HG03045 (cell line): ENCODE data around the gene MAST2.
"Not testable (repeated sequence)": the region's sequence is repeated elsewhere in the genome, so short reads cannot be mapped to it uniquely, and the experiment has no call there.

Source experiments
- ATAC-seq: cut with Tn5 transposase; IDR thresholded peaks from one replicate; pipeline ENCODE4 v1.9.1; 2021; ENCODE audit warnings: mild to moderate bottlenecking, moderate library complexity; ENCODE audit not compliant: unreplicated experiment

The MAST2 gene

DNA sequence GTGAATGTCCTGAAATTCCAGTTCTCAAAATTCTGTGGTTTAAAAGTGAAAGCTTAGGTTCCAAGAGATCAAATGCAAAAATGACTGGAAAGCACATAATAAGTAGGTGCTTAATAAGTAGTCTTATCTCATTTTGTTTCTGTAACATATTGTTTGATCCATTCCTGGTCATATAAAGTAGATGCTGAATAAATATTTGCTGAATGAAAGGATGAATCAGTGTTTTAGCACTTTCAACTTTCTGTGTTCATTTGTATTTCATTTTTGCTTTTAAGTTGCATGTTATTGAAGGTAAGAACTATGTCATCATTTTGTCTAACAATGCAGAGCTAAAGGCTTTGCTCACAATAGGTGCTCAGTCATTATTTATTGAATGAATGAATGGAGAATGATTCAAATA is 6.3 kb downstream of the MAST2 start:
- ATAC-seq = no peak

GRCh38 chr1:45814776-45815175 is 11.4 kb downstream of the MAST2 start:
- ATAC-seq = no peak

DNA sequence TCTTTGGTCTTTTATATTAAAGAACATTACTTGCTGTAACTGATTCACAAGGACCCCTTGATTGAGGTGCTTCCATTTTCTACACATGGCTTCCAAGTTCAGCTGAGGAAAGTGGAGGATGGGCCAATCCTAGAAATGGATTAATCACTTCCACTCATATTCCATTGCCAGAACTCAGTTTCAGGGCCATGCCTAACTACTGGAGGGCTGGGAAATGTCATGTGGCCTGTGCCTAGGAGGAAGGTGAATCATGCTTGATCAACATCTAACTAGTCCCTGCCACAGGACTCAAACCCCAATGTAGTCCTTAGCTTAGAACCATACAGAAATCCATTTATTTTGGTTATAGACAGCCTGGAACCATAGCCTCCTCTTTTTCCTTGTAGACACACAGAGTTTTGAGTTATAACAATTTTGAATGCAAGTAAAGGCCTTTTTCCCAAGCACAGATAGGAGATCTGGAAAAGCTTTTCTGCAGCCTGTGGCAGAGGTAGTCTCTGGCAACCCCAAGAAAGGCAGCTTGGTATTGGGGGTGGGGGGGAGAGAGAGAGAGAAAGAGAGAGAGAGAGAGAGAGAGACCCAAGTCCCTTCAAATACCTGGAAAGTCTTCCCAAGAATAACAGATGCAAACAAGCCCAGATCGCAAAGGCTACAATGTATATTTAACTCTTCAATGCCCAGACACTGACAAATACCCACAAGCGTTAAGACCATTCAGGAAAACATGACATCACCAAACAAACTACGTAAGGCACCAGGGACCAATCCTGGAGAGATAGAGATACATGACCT is 12.5 kb downstream of the MAST2 start:
- no peak for ATAC-seq

DNA sequence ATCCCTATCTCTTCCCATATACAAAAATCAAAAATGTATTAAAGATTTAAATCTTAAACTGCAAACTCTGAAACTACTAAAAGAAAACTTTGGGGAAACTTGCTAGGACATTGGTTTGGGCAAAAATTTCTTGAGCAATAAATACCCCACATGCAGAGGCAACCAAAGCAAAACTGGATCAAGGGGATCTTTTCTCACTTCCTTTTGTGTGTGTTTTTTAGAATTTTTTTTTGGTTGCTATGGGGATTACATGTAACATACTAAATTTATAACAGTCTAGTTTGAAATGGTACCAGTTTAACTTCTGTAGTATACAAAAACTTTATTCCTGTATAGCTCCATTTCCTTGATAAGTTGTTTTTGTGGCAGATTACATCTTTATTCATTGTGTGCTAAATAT is 16.8 kb downstream of the MAST2 start:
- ATAC-seq = no peak

DNA sequence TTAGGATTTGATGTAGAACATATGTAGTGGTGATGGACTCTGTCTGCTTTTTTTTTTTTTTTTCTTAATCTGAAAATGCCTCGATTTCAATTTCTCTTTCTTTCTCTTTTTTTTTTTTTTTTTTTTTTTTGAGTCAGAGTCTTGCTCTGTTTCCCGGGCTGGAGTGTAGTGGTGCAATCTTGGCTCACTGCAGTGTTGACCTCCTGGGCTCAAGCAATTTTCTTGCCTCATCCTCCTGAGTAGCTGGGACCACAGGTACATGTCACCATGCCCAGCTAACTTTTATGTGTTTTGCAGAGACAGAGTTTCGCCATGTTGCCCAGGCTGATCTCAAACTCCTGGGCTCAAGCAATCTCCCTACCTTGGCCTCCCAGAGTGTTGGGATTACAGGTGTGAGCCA is 17.4 kb downstream of the MAST2 start:
- no peak for ATAC-seq

DNA sequence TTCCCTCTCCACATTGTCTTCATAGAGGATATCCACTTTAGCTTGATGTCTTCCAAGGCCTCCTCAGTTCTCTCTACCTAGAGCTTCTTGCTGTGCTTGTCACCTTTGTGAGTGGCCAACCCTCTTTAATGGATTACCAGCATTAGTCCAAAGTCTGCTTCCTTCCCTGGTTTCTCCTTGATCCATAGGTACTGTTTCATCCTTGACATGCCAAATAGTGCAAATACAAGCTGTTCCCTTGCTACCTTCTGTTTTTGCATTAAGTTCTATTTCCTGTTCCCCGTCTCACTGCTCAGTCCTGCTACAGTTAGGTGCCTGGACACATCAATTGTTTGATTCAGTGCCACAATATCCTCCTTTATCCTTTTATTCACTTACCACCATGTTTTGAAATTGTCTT is 19.2 kb downstream of the MAST2 start:
- ATAC-seq = no peak

DNA sequence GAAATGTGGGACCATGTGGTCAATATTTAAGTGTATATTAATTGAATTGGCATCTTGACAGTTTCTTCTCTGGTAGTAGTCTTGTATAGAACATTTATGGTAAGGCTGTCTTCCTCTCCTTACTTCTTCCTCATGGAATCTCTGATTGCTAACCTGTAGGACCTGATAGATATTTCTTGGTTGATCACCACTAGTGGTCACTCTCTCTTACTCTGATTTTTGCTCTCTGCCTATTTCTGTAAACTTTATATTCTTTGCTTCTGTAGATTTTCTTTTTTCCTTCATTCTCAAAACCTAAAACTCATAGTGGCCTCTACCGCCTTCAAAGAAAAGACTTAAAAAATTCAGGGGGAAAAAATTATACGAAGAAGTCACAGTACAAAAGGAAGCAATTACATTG is 21.2 kb downstream of the MAST2 start:
- ATAC-seq = no peak

GRCh38 chr1:45827256-45827655 is 23.8 kb downstream of the MAST2 start:
- ATAC-seq = no peak

GRCh38 chr1:45828841-45829240 is 25.4 kb downstream of the MAST2 start:
- no peak for ATAC-seq

DNA sequence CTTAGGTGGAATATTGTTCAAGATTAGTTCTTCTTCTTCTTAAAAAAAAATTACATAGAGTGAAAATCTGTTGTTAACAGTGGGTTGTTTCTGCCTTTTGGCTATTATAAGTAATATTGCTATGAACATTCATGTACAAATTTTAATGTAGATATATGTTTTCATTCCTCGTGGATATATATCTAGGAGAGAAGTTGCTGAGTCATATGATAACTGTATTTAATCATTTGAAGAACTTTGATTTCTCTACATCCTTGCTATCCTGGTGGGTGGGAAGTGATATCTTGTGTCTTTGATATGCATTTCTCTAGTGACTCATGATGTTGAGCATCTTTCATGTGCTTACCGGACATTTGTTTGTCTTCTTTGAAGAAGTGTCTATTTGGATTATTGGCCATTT is 29.9 kb downstream of the MAST2 start:
- no peak for ATAC-seq

- no peak for ATAC-seq
These were observed 31.3 kb downstream of the MAST2 start for GRCh38 chr1:45834689-45835088.

- no peak for ATAC-seq
These were observed 33.0 kb downstream of the MAST2 start for GRCh38 chr1:45836451-45836850.

- not testable (repeated sequence) for ATAC-seq
These were observed 33.4 kb downstream of the MAST2 start for GRCh38 chr1:45836861-45837260.

DNA sequence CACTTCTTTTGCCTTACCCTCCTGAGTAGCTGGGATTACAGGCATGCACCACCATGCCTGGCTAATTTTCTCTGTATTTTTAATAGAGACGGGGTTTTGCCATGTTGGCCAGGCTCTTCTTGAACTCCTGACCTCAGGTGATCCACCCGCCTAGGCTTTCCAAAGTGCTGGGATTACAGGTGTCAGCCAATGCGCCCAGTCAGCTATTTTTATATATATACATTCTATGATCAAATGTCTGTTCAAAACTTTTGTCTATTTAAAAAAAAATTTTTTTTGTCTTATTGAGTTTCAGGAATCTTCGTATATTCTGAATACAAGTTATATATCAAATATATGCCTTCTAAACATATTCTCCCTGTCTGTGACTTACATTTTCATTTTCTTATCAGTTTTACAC is 34.9 kb downstream of the MAST2 start:
- ATAC-seq = not testable (repeated sequence)

- ATAC-seq = no peak
These were observed 37.3 kb downstream of the MAST2 start for GRCh38 chr1:45840704-45841103.

GRCh38 chr1:45842786-45843185 is 39.4 kb downstream of the MAST2 start:
- no peak for ATAC-seq

DNA sequence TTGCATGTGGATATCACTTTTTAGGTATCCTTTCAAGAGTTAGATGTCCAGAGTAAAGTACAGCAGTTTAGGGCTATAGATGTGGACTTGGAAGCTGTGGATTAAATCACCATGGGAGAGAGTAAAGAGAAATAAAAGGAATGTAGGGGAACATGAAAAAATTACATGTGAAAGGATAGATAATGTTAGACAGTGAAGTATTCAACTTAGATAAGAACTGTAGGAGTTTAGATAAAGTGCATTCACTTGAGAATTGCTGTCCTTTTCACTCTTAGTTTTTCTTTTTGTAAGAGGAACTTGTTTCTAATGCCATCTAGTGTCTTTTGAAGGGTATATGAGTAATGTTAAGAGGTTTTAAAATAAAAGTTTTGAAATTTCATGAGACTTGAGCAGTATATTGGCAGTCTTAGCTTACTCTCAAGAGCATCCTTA is 40.1 kb downstream of the MAST2 start:
- ATAC-seq = no peak

DNA sequence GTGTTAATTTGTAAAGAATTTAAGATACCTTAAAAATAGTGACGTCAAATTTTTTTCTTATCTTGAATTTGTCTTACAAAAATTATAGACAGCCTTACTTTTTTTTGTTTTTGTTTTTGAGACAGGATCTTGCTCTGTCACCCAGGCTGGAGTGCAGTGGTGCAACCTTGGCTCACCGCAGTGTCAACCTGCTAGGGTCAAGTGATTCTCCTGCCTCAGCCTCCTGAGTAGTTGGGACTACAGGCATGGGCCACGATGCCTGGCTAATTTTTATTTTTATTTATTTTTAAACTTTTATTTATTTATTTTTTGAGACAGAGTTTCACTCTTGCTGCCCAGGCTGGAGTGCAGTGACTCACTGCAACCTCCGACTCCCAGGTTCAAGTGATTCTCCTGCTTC is 40.6 kb downstream of the MAST2 start:
- not testable (repeated sequence) for ATAC-seq

- ATAC-seq = no peak
These were observed 43.5 kb downstream of the MAST2 start for GRCh38 chr1:45846931-45847330.

GRCh38 chr1:45848097-45848496 is 44.7 kb downstream of the MAST2 start:
- ATAC-seq = no peak

DNA sequence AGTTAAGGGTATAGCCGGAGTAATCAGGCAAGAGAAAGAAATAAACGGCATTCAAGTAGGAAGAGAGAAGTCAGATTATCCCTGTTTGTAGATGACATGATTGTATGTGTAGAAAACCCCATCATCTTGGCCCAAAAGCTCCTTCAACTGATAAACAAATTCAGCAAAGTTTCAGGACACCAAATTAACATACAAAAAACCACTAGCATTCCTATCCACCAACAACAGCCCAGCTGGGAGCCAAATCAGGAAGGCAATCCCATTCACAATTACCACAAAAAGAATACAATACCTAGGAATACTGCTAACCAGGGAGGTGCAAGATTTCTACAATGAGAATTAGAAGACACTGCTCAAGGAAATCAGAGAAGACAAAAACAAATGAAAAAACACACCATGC is 45.3 kb downstream of the MAST2 start:
- ATAC-seq = no peak

- ATAC-seq = no peak
These were observed 46.6 kb downstream of the MAST2 start for GRCh38 chr1:45850017-45850416.

DNA sequence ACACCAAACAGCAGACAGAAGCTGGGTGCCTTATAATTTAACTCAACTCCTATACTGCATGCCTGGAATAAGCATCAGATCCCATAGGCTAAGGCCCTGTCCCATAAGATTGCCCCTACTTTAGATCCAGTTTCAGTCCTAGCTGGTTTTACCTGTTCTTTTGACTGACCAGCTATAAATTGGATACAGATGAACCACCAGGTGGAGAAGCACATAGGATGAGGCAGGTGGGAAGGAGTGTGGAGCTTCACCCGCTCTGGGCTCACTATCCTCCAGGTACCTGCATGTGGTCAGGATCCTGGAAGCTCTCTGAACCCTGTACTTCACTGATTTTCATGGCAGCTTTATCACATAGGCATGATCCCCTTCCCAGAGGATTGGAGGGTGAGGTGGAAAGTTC is 51.3 kb downstream of the MAST2 start:
- ATAC-seq = no peak
